K562 (cell line): ENCODE data around the gene DCTN5. TPM values are rescaled to one million over a fixed set of nuclear protein-coding genes. Genes with fewer than 3 reads are reported as not detected.

ENCODE experiments used
- ARHGAP35 ChIP-seq: fragments of 450-650 bp; IDR thresholded peaks from 2 replicates; pipeline ENCODE4 v1.6.1; 2018; ENCODE audit not compliant: partially characterized antibody
- CEBPZ ChIP-seq: fragments of 150-350 bp; IDR thresholded peaks from 2 replicates; pipeline ENCODE4 v1.6.1; 2014; ENCODE audit warnings: low read depth, mild to moderate bottlenecking, low read length, borderline replicate concordance
- FOXO4 ChIP-seq: fragments of 450-650 bp; formaldehyde crosslinking; IDR thresholded peaks from 2 replicates; pipeline ENCODE4 v1.4.0; 2020; ENCODE audit warnings: mild to moderate bottlenecking, moderate library complexity
- GABPB1 ChIP-seq: sonication (generic); formaldehyde crosslinking; IDR thresholded peaks from 2 replicates; pipeline ENCODE4 v1.8.0; 2022; ENCODE audit warnings: mild to moderate bottlenecking, missing genetic modification reagents
- NFIC ChIP-seq: fragments of 450-650 bp; IDR thresholded peaks from 2 replicates; pipeline ENCODE4 v1.6.1; 2017; ENCODE audit warnings: mild to moderate bottlenecking, inconsistent platforms
- NR4A1 ChIP-seq, 2 experiments: fragments of 250-450 bp in 1 of 2; fragments of 450-650 bp in 1 of 2; sonication (Bioruptor Pico) in 1 of 2; IDR thresholded peaks; 2 replicates each; pipeline versions ENCODE4 v1.4.0 to v1.6.1; 2016 to 2020; ENCODE audit warnings: mild to moderate bottlenecking in 2 of 2, missing compliant biosample characterization in 1 of 2, missing genetic modification characterization in 1 of 2, moderate library complexity in 1 of 2
- PURB ChIP-seq: sonication (generic); formaldehyde crosslinking; IDR thresholded peaks from 2 replicates; pipeline ENCODE4 v1.9.0; 2021; ENCODE audit warnings: low read depth, mild to moderate bottlenecking, missing genetic modification reagents
- RNF219 ChIP-seq: fragments of 250-450 bp; sonication (Bioruptor Pico); IDR thresholded peaks from 2 replicates; pipeline ENCODE4 v1.5.0; 2022; ENCODE audit warnings: mild to moderate bottlenecking
- TARDBP ChIP-seq: fragments of 450-650 bp; IDR thresholded peaks from 2 replicates; pipeline ENCODE4 v1.6.1; 2016
- TFE3 ChIP-seq: fragments of 450-650 bp; formaldehyde crosslinking; IDR thresholded peaks from 2 replicates; pipeline ENCODE4 v1.4.0; 2020; ENCODE audit warnings: mild to moderate bottlenecking, mixed read lengths
- ZNF146 ChIP-seq: IDR thresholded peaks from one replicate; pipeline ENCODE4 v1.6.1; 2018; ENCODE audit warnings: missing compliant biosample characterization; ENCODE audit not compliant: unreplicated experiment
- polyA plus RNA-seq, 8 experiments: library from polyadenylated mRNA; depleted of rRNA in 4 of 8; stranded (reverse) in 5 of 8; unstranded in 3 of 8; fragments of >200 nt; fragmentation: Nextera tagmentation in 2 of 8; fragmentation: Illumina TruSeq in 1 of 8; extraction: Ambion mirVana in 2 of 8; extraction: Trizol in 1 of 8; gene quantifications; 2 replicates each; pipeline versions ENCODE4 v1.2.1 to v1.2.3, GENCODE V29; 2011 to 2014; ENCODE audit warnings: inconsistent platforms in 1 of 8, missing spikeins in 1 of 8
- total RNA-seq, 7 experiments: library from RNA; depleted of rRNA in 6 of 7; stranded (reverse); fragments of >200 nt in 6 of 7; fragmentation: Illumina TruSeq in 2 of 7; extraction: Trizol in 2 of 7; gene quantifications; 2 replicates each; pipeline versions ENCODE4 v1.2.1 to v1.2.3, GENCODE V29; 2011 to 2021; ENCODE audit warnings: low replicate concordance in 1 of 7

DCTN5 gene
- total and polyA plus RNA-seq, 9 of the 15 experiments (the other 6 are each of a cell fraction or from before 2014, with no cell fraction given): 35.8 to 149 (median 75.9) TPM

GRCh38 chr16:23597003-23597756 lies 44.1 kb upstream of the DCTN5 start (continued):
- TF ChIP-seq RNF219 (CRISPR knock-in tag) (peak; percentile 91), PURB (CRISPR knock-in tag) (no peak), ARHGAP35 (no peak), GABPB1 (peak; percentile 56), TARDBP (peak; percentile 86; the same call in 1 of the 2 replicates), TFE3 (CRISPR knock-in tag) (peak; percentile 73), FOXO4 (CRISPR knock-in tag) (peak; percentile 98), NR4A1 (CRISPR knock-in tag; IDR thresholded peaks at IDR 0.05) (peak; percentile 99), NR4A1 (tag; IDR thresholded peaks at IDR 0.05) (peak; percentile 100), NFIC (peak; percentile 98), CEBPZ (no peak), ZNF146 (CRISPR knock-in tag) (no peak)
